Choroid plexus epithelial cell (primary cell): Measurements from ENCODE around the gene NFIX.
A peak's percentile ranks its signal among the peaks of the same experiment; 100 is the strongest.

ENCODE experiments used
- DNase-seq: peaks from one replicate; pipeline ENCODE4 v3.0.0-alpha.2; 2010; ENCODE audit warnings: low read depth
- H3K4me3 ChIP-seq: 2 replicates; pipeline ENCODE4 v1.5.1; 2011; ENCODE audit warnings: low read depth, mild to moderate bottlenecking, control low read depth, low read length, moderate library complexity
- TF ChIP-seq, protein P1 (sequence below): conservative IDR thresholded peaks from 2 replicates; pipeline ENCODE4 v1.5.1; 2011; ENCODE audit warnings: low read depth, mild to moderate bottlenecking, control low read depth, inconsistent platforms, low read length, moderate library complexity

The NFIX gene

DNA sequence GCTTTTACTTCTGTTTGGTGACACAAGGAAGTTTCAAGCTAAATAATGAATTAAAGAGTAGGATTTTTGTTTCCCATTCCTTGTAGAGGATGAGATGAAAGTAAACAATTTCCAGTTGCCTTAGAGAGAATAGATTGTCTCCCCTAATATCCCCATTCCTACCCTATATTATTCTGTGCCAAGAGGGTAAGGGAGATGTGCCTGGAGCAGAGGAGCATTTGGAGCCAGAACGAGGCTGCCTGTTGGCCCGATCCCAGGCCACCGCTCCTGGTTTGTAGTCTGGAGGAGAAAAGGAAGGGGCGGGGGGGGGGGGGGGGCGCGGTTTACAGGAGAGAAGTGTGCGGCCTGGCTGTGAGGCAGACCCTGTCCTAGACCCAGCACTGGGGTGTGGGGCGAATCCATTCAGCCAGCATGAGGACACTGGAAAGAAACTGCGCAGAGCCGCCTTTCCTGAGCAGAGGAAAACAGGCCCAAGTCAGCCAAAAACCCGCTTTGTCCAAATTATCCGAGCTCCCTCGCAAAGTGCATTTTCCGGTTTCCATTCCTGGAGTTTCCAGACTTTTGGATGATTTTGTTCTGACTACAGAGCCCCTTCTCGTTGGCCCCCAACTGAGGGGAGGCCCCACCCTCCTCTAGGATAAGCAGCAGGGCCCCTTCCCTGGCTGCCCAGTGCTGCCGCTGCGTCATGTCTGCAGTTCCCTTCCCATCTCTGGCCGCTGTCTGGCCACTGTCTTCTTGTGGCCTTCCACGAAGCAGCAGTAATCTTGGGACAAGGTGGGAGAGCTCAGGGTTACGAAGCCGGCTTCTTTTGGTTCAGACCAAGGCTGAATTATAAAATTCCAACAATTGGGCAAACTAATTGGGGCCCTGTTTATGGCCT lies 23.0 kb downstream of the NFIX start:
- DNase-seq: no peak
- TF ChIP-seq, protein P1, sequence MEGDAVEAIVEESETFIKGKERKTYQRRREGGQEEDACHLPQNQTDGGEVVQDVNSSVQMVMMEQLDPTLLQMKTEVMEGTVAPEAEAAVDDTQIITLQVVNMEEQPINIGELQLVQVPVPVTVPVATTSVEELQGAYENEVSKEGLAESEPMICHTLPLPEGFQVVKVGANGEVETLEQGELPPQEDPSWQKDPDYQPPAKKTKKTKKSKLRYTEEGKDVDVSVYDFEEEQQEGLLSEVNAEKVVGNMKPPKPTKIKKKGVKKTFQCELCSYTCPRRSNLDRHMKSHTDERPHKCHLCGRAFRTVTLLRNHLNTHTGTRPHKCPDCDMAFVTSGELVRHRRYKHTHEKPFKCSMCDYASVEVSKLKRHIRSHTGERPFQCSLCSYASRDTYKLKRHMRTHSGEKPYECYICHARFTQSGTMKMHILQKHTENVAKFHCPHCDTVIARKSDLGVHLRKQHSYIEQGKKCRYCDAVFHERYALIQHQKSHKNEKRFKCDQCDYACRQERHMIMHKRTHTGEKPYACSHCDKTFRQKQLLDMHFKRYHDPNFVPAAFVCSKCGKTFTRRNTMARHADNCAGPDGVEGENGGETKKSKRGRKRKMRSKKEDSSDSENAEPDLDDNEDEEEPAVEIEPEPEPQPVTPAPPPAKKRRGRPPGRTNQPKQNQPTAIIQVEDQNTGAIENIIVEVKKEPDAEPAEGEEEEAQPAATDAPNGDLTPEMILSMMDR: no peak
- H3K4me3 ChIP-seq: no peak overlapping the region

DNA sequence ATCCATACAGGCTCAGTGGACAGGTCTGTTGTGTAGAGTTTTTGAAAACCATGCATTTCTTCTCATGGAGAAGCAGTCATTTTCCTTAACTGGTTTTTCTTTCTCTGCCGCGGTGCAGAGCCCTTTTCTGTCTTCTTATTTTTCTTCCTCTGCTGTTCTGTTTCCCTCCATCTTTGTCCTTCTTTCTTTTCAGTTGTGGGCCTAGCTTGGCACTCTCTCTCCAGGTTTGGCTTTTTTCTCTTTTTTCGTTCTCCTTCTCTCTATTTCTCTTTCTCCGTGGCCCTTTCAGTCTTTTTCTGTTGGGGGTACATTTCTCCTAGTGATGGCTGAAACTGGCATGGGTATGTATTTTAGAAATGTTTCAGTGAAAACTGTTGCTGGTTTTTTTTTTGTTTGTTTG lies 24.1 kb downstream of the NFIX start:
- TF ChIP-seq, protein P1: no peak
- DNase-seq: no peak
- H3K4me3 ChIP-seq: no peak overlapping the region

DNA sequence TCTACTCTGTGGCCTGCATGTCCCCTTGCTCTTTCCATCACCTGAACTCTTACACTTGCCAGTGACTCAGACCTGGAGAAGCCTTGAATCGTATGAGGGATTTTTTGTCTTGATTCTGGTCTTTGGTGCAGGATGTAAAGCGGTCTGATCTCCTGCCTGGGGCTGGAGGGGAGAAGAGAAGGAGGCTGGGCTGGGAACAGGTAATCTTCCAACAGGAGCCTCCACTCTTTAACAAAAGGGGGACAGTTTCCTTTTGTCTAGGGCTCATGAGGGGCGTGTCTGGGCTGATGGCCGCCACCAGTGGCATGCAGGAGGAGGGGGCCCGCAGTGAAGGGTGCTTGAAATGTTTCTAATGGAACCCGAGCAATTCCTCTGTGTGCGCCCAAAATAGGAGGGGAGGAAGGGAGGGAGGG lies 24.7 kb downstream of the NFIX start:
- no peak overlapping the region for H3K4me3 ChIP-seq
- DNase-seq: no peak
- TF ChIP-seq, protein P1: no peak

DNA sequence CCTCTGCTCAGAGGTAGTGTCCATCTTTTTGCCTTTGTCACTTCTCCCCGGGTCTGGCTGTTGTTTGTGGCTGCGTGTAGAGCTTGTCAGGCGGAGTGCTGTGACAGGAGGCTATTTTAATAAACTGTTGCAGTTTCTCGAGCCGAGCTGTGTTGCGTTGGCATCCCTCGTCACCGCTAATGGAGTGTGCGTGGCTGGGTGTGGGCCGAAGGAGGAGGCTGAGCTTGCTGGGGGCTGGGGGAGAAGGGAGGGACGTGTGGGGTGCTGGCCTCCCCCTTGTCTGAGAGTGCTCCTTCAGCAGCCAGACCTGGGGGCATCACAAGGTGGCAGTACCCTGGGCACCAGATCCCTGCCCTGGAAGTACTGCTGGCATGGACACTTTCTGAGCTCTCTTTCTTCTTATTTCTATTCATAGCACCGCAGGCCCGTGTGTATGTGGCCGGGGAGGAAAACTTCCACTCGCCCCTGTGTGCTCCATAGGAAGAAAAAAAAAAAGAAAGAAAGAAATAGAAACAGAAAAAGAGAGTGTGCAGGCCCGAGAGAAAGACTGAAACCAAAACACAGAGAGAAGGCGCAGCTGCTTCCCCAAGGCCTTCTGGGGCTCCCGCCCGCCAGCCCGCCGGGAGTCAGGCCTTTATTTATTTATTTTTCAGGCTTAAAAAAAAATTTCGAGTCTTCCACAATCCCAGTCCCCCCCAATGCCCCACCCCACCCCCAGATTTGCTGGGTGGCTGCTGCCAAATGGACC lies 27.0 kb downstream of the NFIX start:
- TF ChIP-seq, protein P1: no peak
- no peak for DNase-seq
- peak overlapping the region; percentile 58 for H3K4me3 ChIP-seq

DNA sequence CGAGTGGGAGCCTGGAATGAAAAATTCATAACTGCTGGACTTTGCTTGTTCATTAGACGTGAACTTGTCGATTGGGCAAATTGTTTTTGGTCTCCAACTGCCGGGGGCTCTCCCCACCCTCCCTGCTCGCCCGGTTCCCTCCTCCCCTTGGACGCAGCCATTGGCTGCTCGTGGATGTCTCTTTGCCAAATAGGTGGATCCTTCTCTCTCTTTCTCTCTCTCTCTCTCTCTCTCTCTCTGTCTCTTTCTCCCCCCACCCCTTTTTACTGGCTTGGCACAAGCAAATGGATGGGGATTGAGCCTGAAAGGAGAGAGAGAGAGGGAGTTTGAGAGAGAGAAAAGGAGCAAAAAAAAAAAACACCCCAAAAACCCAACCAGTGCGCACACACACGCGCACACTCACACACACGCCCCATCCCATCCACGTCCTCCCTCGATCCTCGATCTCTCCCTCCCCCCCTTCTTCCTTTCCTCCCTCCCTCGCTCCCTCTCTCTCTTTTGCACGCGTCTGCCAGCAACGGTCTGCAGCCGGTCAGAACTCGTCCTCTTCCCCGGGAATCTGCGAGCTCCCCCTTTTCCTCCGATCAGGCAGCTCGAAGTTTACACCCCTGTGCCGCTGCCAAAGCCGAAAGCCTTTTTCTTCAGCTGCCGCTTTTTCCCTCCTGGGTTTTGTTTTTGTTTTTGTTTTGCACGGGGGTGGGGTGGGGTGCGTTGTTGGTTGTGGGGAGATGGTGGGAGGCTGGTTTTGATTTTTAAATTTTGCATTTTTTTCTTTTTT lies 27.8 kb downstream of the NFIX start:
- TF ChIP-seq, protein P1: no peak
- peak; percentile 93 for DNase-seq
- H3K4me3 ChIP-seq: peak overlapping the region; percentile 58

DNA sequence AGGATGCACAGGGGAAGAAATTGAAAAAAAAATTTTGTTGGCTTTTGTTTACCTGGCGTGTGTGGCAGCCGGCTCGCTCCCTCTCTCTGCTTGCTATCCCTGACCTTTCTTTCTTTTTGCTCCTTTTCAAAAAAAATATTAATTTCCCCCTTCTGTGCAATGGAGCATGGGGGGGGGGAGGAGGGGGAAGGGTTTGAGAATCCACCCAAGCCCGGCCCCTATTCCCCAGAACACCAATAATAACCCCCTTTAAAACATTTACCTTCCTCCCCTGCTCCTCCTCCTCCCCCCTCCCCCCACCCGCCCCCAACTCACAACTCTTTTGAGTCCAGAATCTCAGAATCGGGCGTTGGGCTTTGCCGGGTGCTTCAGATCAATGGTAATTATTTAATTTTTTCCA lies 28.4 kb downstream of the NFIX start:
- TF ChIP-seq, protein P1: no peak
- H3K4me3 ChIP-seq: peak overlapping the region; percentile 58
- DNase-seq: no peak
